Chondrocyte (in vitro differentiated cells): ENCODE results near the gene NEMP1. TPM values are rescaled to one million over a fixed set of nuclear protein-coding genes. Genes with fewer than 3 reads are reported as not detected.
A peak's percentile ranks its signal among the peaks of the same experiment; 100 is the strongest.
"Not testable (repeated sequence)": the region's sequence is repeated elsewhere in the genome, so short reads cannot be mapped to it uniquely, and the experiment has no call there.

ENCODE experiments used
- DNase-seq: peaks from one replicate; pipeline ENCODE4 v3.0.0; 2021; ENCODE audit warnings: mixed read lengths, low spot score
- H3K27ac Mint-ChIP-seq: one replicate; pipeline ENCODE4 v1.8.0; 2021; ENCODE audit warnings: mild to moderate bottlenecking, moderate library complexity, mixed read lengths; ENCODE audit not compliant: unreplicated experiment
- H3K27me3 Mint-ChIP-seq: 2 replicates; pipeline ENCODE4 v1.8.0; 2021; ENCODE audit warnings: low read depth, mixed read lengths
- H3K36me3 Mint-ChIP-seq: 2 replicates; pipeline ENCODE4 v1.8.0; 2021; ENCODE audit warnings: low read depth, mixed read lengths
- H3K4me1 Mint-ChIP-seq: 2 replicates; pipeline ENCODE4 v1.8.0; 2021; ENCODE audit warnings: low read depth, mild to moderate bottlenecking, mixed read lengths
- H3K4me3 Mint-ChIP-seq: one replicate; pipeline ENCODE4 v1.8.0; 2021; ENCODE audit warnings: mild to moderate bottlenecking, moderate library complexity, mixed read lengths; ENCODE audit not compliant: unreplicated experiment
- H3K9me3 Mint-ChIP-seq: 2 replicates; pipeline ENCODE4 v1.8.0; 2021; ENCODE audit warnings: low read depth, mixed read lengths
- total RNA-seq: library from RNA; stranded (reverse); gene quantifications from 3 replicates; pipeline ENCODE4 v1.2.1, GENCODE V29; 2021
- TF ChIP-seq, protein P1 (sequence below): fragments of 200-600 bp; sonication (generic); IDR thresholded peaks from 2 replicates; pipeline ENCODE4 v1.5.0; 2021; ENCODE audit warnings: antibody characterized with exemption, mild to moderate bottlenecking, moderate library complexity

NEMP1 gene
- total RNA-seq, 1 donor from 2014 or later = 11.7 TPM

DNA sequence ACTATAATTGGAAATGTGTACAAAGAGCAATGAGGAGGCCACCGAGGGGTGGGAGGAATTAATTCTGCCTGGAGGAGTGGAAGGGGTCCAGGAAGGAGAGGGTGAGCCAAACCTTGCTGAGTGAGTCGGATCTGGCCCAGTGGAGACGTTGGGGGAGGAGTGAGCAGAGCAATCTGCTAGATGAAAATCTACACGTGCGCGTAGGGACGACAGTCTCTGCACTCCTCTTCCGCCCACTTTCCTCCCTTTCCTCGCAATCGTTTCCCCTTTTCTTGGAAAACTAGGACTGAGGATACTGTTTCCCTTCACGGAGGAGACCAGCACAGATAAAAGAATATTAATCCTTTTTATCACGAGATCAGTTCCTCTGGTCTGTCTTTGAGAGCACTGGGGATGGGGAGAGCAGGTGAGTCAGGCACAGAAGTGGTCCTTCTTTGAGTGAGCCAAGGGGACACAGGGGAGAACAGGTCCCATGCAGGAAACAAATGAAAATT lies 7.5 kb upstream of the NEMP1 start:
- H3K4me1 Mint-ChIP-seq = peaks cover 32% of the 10 kb centered on the region
- peak overlapping the region; percentile 93 for H3K27ac Mint-ChIP-seq
- no peaks in the 10 kb centered on the region for H3K9me3 Mint-ChIP-seq
- peak overlapping the region; percentile 76 for H3K4me3 Mint-ChIP-seq
- peaks cover 1% of the 10 kb centered on the region for H3K36me3 Mint-ChIP-seq
- no peaks in the 10 kb centered on the region for H3K27me3 Mint-ChIP-seq
- no peak for DNase-seq
- TF ChIP-seq, protein P1, sequence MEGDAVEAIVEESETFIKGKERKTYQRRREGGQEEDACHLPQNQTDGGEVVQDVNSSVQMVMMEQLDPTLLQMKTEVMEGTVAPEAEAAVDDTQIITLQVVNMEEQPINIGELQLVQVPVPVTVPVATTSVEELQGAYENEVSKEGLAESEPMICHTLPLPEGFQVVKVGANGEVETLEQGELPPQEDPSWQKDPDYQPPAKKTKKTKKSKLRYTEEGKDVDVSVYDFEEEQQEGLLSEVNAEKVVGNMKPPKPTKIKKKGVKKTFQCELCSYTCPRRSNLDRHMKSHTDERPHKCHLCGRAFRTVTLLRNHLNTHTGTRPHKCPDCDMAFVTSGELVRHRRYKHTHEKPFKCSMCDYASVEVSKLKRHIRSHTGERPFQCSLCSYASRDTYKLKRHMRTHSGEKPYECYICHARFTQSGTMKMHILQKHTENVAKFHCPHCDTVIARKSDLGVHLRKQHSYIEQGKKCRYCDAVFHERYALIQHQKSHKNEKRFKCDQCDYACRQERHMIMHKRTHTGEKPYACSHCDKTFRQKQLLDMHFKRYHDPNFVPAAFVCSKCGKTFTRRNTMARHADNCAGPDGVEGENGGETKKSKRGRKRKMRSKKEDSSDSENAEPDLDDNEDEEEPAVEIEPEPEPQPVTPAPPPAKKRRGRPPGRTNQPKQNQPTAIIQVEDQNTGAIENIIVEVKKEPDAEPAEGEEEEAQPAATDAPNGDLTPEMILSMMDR = no peak

DNA sequence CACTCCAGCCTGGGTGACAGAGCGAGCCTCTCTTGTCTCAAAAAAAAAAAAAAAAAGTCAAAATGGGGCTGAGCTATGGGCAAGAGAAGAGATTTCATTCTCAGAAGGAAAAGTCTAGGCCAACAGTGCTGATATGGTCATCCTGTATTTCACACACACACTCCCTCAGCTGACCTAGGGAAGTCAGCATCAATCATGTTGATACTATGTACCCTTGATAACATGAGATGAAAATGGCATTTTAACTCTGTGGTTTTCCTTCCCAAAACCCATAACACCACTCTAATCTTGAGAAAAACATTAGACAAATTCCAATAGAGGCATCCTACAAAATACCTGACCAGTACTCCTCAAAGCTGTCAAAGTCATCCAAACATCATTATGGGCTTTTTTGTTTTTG lies 2.3 kb upstream of the NEMP1 start:
- Mint-ChIP-seq H3K9me3 (no peaks in the 10 kb centered on the region), H3K36me3 (no peaks in the 10 kb centered on the region), H3K4me3 (no peak overlapping the region), H3K4me1 (peaks cover 25% of the 10 kb centered on the region), H3K27ac (no peak overlapping the region), H3K27me3 (no peaks in the 10 kb centered on the region)
- TF ChIP-seq, protein P1 = no peak
- no peak for DNase-seq

DNA sequence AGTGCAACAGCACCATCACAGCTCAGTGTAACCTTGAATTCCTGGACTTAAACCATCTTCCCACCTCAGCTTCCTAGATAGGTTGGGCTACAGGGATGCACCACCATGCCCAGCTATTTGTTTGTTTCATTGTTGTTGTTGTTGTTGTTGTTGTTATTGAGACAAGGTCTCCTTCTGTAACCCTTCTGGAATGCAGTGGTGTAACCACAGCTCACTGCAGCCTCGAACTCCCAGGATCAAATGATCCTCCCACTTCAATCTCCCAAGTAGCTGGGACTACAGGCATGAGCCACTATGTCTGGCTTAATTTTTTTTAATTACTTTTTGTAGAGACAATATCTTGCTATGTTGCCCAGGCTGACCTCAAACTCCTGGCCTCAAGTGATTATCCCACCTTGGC lies 1.2 kb upstream of the NEMP1 start:
- Mint-ChIP-seq H3K27me3 (no peaks in the 10 kb centered on the region), H3K27ac (peak overlapping the region; percentile 97), H3K4me3 (no peak overlapping the region), H3K36me3 (no peaks in the 10 kb centered on the region), H3K9me3 (no peaks in the 10 kb centered on the region), H3K4me1 (peaks cover 23% of the 10 kb centered on the region)
- TF ChIP-seq, protein P1 = no peak
- DNase-seq = no peak

DNA sequence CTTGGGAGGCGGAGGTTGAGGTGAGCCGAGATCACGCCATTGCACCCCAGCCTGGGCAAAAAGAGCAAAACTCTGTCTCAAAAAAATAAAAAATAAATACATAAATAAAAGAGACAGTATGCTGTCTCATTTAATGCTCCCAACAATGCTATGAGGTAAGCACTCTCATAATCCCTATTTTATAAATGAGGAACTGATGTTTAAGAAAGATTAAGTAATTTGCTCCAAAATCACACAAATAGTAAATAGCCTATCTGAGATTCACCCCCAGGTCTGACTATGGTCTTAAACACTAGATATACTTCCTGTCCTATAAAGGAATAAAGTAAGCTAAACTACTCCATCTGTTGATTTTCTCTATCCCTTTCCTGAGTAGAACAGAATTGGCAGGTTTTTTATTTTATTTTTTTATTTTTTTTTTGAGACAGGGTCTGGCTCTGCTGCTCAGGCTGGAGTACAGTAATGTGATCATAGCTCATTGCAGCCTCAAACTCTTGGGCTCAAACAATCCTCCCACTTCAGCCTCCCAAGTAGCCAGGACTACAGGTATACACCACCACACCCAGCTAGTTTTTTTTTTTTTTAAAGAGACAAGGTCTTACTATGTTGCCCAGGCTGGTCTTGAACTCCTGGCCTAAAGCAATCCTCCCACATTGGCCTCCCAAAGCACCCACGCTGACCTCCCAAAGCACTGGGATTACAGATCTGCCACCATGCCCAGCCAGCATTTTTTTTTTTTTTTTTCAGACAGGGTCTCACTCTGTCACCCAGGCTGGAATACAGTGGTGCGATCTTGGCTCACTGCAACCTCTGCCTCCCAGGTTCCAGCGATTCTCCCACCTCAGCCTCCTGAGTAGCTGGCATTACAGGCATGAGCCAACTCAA lies 4.8 kb downstream of the NEMP1 start:
- H3K9me3 Mint-ChIP-seq, H3K27ac Mint-ChIP-seq, DNase-seq, H3K27me3 Mint-ChIP-seq, H3K36me3 Mint-ChIP-seq, H3K4me3 Mint-ChIP-seq: not testable (repeated sequence)
- H3K4me1 Mint-ChIP-seq = peaks cover 26% of the 10 kb centered on the region

DNA sequence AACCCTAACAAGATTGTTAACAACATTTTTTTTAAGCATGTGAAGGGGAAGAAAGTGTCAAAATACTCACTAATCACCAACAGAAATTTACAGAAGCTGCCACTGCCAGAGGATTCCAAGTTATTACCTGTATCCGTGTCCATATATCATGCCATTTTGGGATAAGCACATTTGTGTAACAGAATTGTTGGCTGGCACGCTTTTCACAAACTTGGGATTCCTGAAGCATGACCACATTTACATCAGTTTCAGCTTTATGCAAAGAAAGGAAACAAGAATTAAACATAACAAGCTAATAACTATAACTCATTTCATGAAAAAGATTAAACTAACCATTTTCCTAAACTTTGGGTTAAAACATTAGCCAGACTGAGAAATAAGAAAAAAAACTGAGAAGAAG lies 5.9 kb downstream of the NEMP1 start:
- peaks cover 19% of the 10 kb centered on the region for H3K4me1 Mint-ChIP-seq
- no peak for DNase-seq
- no peaks in the 10 kb centered on the region for H3K27me3 Mint-ChIP-seq
- H3K27ac Mint-ChIP-seq = peak overlapping the region; percentile 69
- no peak overlapping the region for H3K4me3 Mint-ChIP-seq
- peaks cover 4% of the 10 kb centered on the region for H3K36me3 Mint-ChIP-seq
- no peaks in the 10 kb centered on the region for H3K9me3 Mint-ChIP-seq
- TF ChIP-seq, protein P1 = no peak

DNA sequence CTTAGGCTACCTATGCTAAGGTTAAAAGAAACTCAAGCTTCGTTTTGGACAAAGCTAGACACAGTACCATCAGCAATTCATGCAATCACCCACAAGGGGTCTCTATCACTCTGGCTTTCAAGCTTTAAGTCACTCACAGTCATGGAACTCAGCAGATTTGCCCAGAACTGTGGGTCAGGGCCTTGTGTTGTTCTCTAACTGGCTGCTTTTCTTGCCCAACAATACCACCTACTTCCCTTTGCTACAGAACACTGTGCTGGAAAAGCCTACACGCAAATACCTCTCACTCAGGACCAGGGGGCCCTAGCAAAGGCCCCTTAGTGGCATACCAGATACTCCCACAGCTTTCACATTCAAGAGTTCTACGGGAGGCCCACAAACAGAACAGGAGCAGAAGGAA lies 9.1 kb downstream of the NEMP1 start:
- TF ChIP-seq, protein P1 = peak; percentile 95
- Mint-ChIP-seq H3K4me1 (peaks cover 14% of the 10 kb centered on the region), H3K4me3 (no peak overlapping the region), H3K27me3 (no peaks in the 10 kb centered on the region), H3K9me3 (no peaks in the 10 kb centered on the region), H3K27ac (peak overlapping the region; percentile 88), H3K36me3 (peaks cover 4% of the 10 kb centered on the region)
- DNase-seq = no peak
